Astrocyte of the cerebellum (primary cell): ENCODE measurements around the gene NOX3.
A peak's percentile ranks its signal among the peaks of the same experiment; 100 is the strongest.

ENCODE experiments used
- DNase-seq: peaks from one replicate; pipeline ENCODE4 v3.0.0-alpha.2; 2011; ENCODE audit warnings: low read depth
- H3K4me3 ChIP-seq: 2 replicates; pipeline ENCODE4 v1.5.1; 2011; ENCODE audit warnings: mild to moderate bottlenecking, low read depth, low read length, moderate library complexity
- in situ Hi-C: cut with HindIII; loops from 2 replicates; pipeline ENCODE4 v1.10.0; 2017; ENCODE audit warnings: low sequenced_read_pairs
- TF ChIP-seq, protein P1 (sequence below): IDR thresholded peaks from 2 replicates; pipeline ENCODE4 v1.5.1; 2012; ENCODE audit warnings: low read length, low read depth, moderate library complexity, mild to moderate bottlenecking; ENCODE audit errors: missing control alignments

Gene NOX3

DNA sequence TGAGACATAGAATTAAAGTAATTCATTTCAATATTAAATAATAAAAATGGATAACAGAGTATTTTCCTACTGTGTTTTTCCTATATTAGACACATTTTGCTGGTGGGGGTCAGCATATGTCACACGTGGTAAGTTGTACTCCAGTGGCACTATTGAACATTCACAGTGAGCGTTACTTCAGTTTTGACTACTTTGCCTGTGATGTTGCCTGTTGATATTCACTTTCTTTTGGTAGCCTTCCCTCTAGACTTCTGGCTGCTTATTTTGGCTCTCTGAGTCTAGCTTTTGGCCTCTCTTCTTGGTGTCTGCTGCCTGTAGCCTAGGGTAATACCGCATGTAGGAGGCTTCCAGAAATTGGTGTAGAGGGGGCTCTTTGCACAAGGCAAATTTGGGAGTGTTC, 76.9 kb downstream of the NOX3 start:
- in situ Hi-C loops: no loop called here
- TF ChIP-seq, protein P1, sequence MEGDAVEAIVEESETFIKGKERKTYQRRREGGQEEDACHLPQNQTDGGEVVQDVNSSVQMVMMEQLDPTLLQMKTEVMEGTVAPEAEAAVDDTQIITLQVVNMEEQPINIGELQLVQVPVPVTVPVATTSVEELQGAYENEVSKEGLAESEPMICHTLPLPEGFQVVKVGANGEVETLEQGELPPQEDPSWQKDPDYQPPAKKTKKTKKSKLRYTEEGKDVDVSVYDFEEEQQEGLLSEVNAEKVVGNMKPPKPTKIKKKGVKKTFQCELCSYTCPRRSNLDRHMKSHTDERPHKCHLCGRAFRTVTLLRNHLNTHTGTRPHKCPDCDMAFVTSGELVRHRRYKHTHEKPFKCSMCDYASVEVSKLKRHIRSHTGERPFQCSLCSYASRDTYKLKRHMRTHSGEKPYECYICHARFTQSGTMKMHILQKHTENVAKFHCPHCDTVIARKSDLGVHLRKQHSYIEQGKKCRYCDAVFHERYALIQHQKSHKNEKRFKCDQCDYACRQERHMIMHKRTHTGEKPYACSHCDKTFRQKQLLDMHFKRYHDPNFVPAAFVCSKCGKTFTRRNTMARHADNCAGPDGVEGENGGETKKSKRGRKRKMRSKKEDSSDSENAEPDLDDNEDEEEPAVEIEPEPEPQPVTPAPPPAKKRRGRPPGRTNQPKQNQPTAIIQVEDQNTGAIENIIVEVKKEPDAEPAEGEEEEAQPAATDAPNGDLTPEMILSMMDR: no peak
- no peak overlapping the region for H3K4me3 ChIP-seq
- DNase-seq: no peak

DNA sequence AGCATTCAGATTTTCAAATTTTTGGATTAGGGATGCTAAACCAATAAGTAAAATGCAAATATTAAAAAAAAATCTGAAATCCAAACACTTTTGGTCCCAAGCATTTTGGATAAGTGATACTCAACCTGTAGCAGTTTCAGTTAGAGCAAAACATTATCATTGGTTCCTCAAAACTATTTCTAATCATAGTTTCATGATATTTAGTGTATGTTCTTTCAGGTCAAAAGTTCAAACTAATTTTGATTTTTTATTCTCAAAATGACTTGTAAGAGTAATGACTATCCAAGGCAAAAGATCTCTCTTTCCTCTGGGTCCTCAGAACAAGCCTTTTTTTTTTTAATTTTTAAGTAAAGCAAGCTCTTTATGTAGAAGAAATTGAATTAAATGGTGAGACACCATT, 77.4 kb downstream of the NOX3 start:
- TF ChIP-seq, protein P1: no peak
- no peak for DNase-seq
- H3K4me3 ChIP-seq: no peak overlapping the region
- in situ Hi-C loops: no loop called here

DNA sequence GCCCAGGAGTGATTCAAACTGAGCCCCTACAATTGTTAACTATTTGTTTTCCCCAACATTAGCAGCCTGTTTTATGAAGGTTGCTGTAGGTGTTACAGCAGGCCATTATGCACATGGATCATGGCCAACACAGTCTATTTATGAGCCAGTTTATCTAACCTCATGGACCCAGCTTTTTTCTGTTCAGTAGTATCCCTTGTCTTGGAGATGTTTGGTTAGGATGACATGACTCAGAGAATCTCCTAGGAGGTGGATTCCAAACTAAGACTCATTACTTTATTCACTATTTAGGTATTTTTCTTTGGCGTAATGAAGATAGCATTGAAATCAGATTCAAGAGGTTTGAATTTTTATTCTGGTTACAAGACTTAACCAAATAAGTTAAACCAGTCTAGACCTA, 78.6 kb downstream of the NOX3 start:
- DNase-seq: peak; percentile 49
- in situ Hi-C loops: no loop called here
- no peak overlapping the region for H3K4me3 ChIP-seq
- TF ChIP-seq, protein P1: no peak

DNA sequence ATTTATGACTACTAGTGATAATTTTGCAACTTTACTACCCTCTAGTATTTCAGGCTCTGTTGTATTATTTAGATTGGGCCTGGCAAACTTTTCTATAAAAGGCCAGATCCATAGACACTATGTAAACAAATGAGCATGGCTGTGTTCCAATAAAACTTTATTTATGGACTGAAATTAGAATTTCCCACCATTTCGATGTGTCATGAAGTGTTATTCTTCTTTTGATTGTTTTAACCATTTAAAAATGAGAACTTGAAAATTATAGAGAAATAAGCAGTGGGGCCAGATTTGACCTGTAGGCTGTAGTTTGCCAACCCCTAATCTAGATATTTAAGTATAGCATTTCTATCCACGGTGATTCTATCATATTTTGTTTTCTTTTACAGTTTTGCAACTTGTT, 79.8 kb downstream of the NOX3 start:
- TF ChIP-seq, protein P1: no peak
- in situ Hi-C loops: no loop called here
- no peak overlapping the region for H3K4me3 ChIP-seq
- no peak for DNase-seq

DNA sequence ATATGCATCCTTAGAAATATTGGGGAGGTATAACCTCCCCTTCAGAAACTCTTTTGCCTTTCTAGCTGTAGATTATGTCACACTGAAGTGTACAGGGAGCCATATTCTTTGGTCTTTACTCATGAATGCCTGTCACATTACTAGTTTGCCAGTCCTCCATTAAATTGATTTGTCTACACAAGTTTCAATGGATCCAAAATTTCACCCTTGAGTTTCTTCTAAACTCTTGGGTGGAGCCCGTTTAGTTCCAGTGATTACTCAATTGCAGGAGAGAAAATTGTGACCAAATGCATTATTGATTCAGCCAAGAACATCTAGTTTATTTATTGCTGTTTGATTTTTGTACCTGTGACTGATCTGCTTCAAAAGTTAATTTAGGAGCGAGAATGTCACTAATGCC, 81.0 kb downstream of the NOX3 start:
- TF ChIP-seq, protein P1: no peak
- in situ Hi-C loops: no loop called here
- no peak for DNase-seq
- no peak overlapping the region for H3K4me3 ChIP-seq

DNA sequence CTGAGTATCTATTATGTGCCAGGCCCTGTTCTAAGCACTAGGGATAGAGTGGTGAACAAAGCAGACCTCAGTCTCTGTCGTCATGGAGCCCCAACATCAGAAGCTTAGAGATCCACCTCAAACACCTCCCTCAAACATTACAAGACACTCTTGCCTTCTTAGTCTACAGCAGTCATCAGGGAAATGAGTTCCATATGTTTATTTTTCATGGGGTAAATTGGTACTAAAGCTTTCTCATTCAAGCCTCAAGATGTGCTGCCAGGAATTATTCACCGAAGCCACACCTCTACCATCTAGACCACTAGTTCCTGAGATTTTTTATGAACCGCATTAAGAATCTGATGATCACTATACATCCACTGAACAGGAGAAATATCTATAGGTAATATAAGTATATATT, 82.4 kb downstream of the NOX3 start:
- H3K4me3 ChIP-seq: no peak overlapping the region
- DNase-seq: no peak
- TF ChIP-seq, protein P1: no peak
- in situ Hi-C loops: no loop called here

DNA sequence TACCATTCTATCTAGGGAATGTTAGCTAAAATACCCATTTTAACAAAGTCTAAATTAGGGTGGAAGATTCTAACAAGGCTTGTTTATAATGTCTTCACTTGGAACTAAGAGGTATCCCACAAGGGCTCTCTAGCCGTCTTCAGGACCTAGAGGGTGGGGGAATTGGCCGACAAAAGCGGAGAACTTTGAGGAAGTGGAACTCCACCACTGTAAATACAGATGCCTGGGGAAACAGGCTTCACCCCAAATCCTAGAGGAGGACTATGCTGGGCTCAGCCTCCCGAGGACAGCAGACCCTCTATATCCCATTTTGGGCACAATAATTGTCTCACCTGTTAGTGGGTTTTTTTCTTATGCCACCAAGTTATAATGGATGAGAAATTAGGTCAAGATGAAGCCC, 83.4 kb downstream of the NOX3 start:
- no peak for DNase-seq
- in situ Hi-C loops: no loop called here
- TF ChIP-seq, protein P1: no peak
- H3K4me3 ChIP-seq: no peak overlapping the region
